Measurements from ENCODE around the gene KDM4C. TPM values are rescaled to one million over a fixed set of nuclear protein-coding genes. Genes with fewer than 3 reads are reported as not detected.
"Not testable (repeated sequence)": the region's sequence is repeated elsewhere in the genome, so short reads cannot be mapped to it uniquely, and the experiment has no call there.

The KDM4C gene
- total and polyA plus RNA-seq, 2 of the 13 experiments (the other 11 are each of a cell fraction or from before 2014, with no cell fraction given) = 19.4 to 23.6 TPM

DNA sequence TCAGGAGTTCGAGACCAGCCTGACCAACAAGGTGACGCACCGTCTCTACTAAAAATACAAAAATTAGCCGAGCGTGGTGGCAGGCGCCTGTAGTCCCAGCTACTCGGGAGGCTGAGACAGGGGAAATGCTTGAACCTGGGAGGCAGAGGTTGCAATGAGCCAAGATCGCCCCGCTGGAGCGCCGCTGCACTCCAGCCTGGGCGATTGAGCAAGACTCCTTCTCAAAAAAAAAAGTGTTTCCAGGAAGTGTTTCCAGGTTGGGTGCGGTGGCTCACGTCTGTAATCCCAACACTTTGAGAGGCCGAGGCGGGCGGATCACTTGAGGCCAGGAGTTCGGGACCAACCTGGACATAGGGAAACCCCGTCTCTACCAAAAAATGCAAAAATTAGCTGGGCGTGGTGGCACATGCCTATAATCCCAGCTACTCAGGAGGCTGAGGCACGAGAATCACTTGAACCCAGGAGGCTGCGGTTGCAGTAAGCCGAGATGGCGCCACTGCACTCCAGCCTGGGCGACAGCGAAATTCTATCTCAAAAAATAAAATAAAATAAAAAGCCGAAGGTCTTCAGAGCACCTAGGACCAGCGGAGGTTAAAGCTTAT, 42.5 kb upstream of the KDM4C start:
- BruUV-seq (replicated peaks); CTCF ChIA-PET (ENCODE audit: low intra/inter-chr PET ratio, low total read pairs); H3K79me2 ChIP-seq (ENCODE audit: insufficient read depth, low read length); H2AFZ ChIP-seq (ENCODE audit: low read length); H4K20me1 ChIP-seq (ENCODE audit: insufficient read depth, low read length); H3K27me3 ChIP-seq (ENCODE audit: control insufficient read depth in 1 of 2, insufficient read depth in 2 of 2, low read length in 2 of 2); H3K9me3 ChIP-seq (ENCODE audit: low read length); H3K36me3 ChIP-seq (replicated peaks in 1 of 2; ENCODE audit: control insufficient read depth in 1 of 2, insufficient read depth in 2 of 2, low read length in 2 of 2); in situ Hi-C loops (cut with HindIII; ENCODE audit: extremely low pct_ligation_motif_present, low pct_unique_long_range_greater_than_20kb): not testable (repeated sequence)
- peaks cover 34% of the 10 kb centered on the region for H3K4me1 ChIP-seq (ENCODE audit: insufficient read depth, low read length)
- POLR2A ChIA-PET = interaction anchor here (0.6 to 4.6 kb wide), 20 partner anchors 11 to 306 kb away, joined by 3 to 59 read pairs (median 5); partner anchors contain the start of genes KDM4C and UHRF2
- H3K9ac ChIP-seq (ENCODE audit: insufficient read depth, low read depth, low read length) = peak overlapping the region; percentile 84
- ATAC-seq = peak; percentile 7; the same call in 2 of the 3 replicates
- peak overlapping the region in 2 of 3 experiments; percentile 65 to 72; a peak in 4 of 6 replicates for H3K4me3 ChIP-seq (replicated peaks in 1 of 3; ENCODE audit: insufficient read depth in 1 of 3, low read depth in 2 of 3, low read length in 3 of 3)
- peak; percentile 21 for DNase-seq (ENCODE audit: low spot score)
- intact Hi-C loops (cut with micrococcal nuclease; ENCODE audit: unreplicated experiment) = loop anchor here (5.0 kb wide), 1 partner anchor 33 kb away; no protein-coding TSS in a partner anchor
- peak; percentile 40 for FAIRE-seq
- peak overlapping the region; percentile 93 for H3K27ac ChIP-seq (ENCODE audit: extremely low read length, insufficient read depth, low read length)
- peak overlapping the region; percentile 77 for H3K4me2 ChIP-seq (ENCODE audit: low read depth, low read length)
- WGBS (ENCODE audit: low lambda C conversion rate) = 47% methylated on average over 28 of the region's 28 CpGs
- peak; percentile 42; the same call in 1 of the 2 replicates for TF ChIP-seq ELF1 (CRISPR knock-in tag; IDR thresholded peaks at IDR 0.05)
- TF ChIP-seq ZNF33A (CRISPR knock-in tag; IDR thresholded peaks at IDR 0.05; ENCODE audit: borderline replicate concordance) = 0 out of 2 replicates have a peak, but pooled peaks have one; percentile 58
- TF ChIP-seq POGZ (CRISPR knock-in tag; IDR thresholded peaks at IDR 0.05) = 0 out of 2 replicates have a peak, but pooled peaks have one; percentile 23
- 0 out of 2 replicates have a peak, but pooled peaks have one; percentile 5 for TF ChIP-seq NR2C2 (CRISPR knock-in tag; IDR thresholded peaks at IDR 0.05; ENCODE audit: borderline replicate concordance)
- 0 out of 2 replicates have a peak, but pooled peaks have one; percentile 39 for TF ChIP-seq ZMYM3 (CRISPR knock-in tag; IDR thresholded peaks at IDR 0.05)
- TF ChIP-seq, protein P1, sequence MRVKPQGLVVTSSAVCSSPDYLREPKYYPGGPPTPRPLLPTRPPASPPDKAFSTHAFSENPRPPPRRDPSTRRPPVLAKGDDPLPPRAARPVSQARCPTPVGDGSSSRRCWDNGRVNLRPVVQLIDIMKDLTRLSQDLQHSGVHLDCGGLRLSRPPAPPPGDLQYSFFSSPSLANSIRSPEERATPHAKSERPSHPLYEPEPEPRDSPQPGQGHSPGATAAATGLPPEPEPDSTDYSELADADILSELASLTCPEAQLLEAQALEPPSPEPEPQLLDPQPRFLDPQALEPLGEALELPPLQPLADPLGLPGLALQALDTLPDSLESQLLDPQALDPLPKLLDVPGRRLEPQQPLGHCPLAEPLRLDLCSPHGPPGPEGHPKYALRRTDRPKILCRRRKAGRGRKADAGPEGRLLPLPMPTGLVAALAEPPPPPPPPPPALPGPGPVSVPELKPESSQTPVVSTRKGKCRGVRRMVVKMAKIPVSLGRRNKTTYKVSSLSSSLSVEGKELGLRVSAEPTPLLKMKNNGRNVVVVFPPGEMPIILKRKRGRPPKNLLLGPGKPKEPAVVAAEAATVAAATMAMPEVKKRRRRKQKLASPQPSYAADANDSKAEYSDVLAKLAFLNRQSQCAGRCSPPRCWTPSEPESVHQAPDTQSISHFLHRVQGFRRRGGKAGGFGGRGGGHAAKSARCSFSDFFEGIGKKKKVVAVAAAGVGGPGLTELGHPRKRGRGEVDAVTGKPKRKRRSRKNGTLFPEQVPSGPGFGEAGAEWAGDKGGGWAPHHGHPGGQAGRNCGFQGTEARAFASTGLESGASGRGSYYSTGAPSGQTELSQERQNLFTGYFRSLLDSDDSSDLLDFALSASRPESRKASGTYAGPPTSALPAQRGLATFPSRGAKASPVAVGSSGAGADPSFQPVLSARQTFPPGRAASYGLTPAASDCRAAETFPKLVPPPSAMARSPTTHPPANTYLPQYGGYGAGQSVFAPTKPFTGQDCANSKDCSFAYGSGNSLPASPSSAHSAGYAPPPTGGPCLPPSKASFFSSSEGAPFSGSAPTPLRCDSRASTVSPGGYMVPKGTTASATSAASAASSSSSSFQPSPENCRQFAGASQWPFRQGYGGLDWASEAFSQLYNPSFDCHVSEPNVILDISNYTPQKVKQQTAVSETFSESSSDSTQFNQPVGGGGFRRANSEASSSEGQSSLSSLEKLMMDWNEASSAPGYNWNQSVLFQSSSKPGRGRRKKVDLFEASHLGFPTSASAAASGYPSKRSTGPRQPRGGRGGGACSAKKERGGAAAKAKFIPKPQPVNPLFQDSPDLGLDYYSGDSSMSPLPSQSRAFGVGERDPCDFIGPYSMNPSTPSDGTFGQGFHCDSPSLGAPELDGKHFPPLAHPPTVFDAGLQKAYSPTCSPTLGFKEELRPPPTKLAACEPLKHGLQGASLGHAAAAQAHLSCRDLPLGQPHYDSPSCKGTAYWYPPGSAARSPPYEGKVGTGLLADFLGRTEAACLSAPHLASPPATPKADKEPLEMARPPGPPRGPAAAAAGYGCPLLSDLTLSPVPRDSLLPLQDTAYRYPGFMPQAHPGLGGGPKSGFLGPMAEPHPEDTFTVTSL (CRISPR knock-in tag; IDR thresholded peaks at IDR 0.05; ENCODE audit: borderline replicate concordance) = 0 out of 2 replicates have a peak, but pooled peaks have one; percentile 32
- TF ChIP-seq ZNF430 (CRISPR knock-in tag; IDR thresholded peaks at IDR 0.05) = 0 out of 2 replicates have a peak, but pooled peaks have one; percentile 15
- peak; percentile 68; the same call in 1 of the 2 replicates for TF ChIP-seq CEBPB (IDR thresholded peaks at IDR 0.05; ENCODE audit: borderline replicate concordance, low read depth, low read length)
- peak; percentile 72; the same call in 1 of the 2 replicates for TF ChIP-seq ETV6 (CRISPR knock-in tag; conservative IDR thresholded peaks at IDR 0.05)
- TF ChIP-seq ZNF501 (CRISPR knock-in tag; IDR thresholded peaks at IDR 0.05) = peak; percentile 25; the same call in 1 of the 2 replicates
- TF ChIP-seq ZBTB38 (CRISPR knock-in tag; IDR thresholded peaks at IDR 0.05) = 0 out of 2 replicates have a peak, but pooled peaks have one; percentile 18
- TF ChIP-seq, protein P2, sequence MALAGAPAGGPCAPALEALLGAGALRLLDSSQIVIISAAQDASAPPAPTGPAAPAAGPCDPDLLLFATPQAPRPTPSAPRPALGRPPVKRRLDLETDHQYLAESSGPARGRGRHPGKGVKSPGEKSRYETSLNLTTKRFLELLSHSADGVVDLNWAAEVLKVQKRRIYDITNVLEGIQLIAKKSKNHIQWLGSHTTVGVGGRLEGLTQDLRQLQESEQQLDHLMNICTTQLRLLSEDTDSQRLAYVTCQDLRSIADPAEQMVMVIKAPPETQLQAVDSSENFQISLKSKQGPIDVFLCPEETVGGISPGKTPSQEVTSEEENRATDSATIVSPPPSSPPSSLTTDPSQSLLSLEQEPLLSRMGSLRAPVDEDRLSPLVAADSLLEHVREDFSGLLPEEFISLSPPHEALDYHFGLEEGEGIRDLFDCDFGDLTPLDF (CRISPR knock-in tag; IDR thresholded peaks at IDR 0.05) = 0 out of 2 replicates have a peak, but pooled peaks have one; percentile 11
- TF ChIP-seq ZSCAN20 (CRISPR knock-in tag; IDR thresholded peaks at IDR 0.05; ENCODE audit: borderline replicate concordance) = 0 out of 2 replicates have a peak, but pooled peaks have one; percentile 69
- TF ChIP-seq ZNF670 (CRISPR knock-in tag; IDR thresholded peaks at IDR 0.05; ENCODE audit: borderline replicate concordance) = 0 out of 2 replicates have a peak, but pooled peaks have one; percentile 38
